OCI-LY3 (cell line): ENCODE measurements around the gene EYA4.

Experiments
- CTCF ChIP-seq: fragments of 200-600, 300-600 bp; sonication (generic); IDR thresholded peaks from 2 replicates; pipeline ENCODE4 v1.5.1; 2014; ENCODE audit warnings: antibody characterized with exemption, low read length, low read depth
- EZH2phosphoT487 ChIP-seq: fragments of 200-600 bp; shearing (Covaris generic); IDR thresholded peaks from 2 replicates; pipeline ENCODE4 v1.6.1; 2018; ENCODE audit warnings: antibody characterized with exemption, mixed run types, low read depth

DNA sequence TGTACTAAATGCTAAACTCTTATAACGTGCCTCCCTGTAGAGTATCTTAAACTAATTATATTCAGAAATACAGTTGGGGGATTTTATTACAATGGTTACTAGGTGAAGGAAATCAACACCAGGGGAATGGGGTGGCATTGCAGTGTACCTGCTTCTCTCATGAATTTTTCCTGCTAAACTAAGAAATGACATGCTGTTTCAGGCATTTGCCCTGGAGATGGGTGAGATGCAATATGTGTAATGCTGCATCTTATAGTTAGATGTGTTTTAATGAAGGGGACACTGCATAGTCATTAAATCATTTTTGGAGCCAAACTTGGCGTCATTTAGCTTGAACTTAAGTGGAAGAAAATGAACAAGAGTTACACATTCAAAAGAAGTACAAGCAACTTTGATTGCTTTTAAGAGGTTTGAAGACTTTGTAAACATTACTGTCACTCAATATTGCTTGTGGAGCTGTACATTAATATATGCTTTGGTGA, 4.3 kb downstream of the EYA4 start:
- no peak for TF ChIP-seq CTCF
- TF ChIP-seq EZH2phosphoT487 = no peak
